T-helper 1 cell treated with Interleukin-12 subunit alpha and Interleukin-12 subunit beta and Interleukin-4 antibody, amounts not matched to agents 30 ng/mL and 1 ng/mL, for 36 hours (primary cell): Measurements from ENCODE around the gene TMA7B. TPM values are rescaled to one million over a fixed set of nuclear protein-coding genes. Genes with fewer than 3 reads are reported as not detected.

Source experiments
- intact Hi-C: fragments of 100-400 bp; cut with micrococcal nuclease; formaldehyde crosslinking; loops from one replicate; pipeline ENCODE4 v1.15.1; 2024
- total RNA-seq: library from RNA; stranded (reverse); gene quantifications from 2 replicates; pipeline ENCODE4 v1.2.3, GENCODE V29; 2022

TMA7B gene
- total RNA-seq, 1 donor from 2014 or later, result 8.2 TPM

DNA sequence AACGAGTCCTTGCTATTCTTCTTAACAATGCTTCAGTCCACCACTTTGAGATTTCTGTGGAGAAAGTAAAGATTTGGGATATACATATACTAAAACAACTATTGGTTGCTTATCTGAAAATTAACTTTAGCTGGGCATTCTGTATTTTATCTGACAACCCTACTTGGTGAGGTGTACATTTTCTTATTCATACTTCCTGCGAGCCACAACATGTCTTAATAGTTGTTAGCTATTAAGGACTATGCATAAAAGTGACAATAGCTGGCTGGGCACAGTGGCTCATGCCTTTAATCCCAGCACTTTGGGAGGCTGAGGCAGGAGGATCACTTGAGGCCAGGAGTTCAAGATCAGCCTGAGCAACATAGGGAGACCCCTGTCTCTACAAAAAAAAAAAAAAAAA, 28.0 kb upstream of the TMA7B start:
- intact Hi-C loops, result loop anchor here (1.0 to 10.0 kb wide), 4 partner anchors 22 to 330 kb away; partner anchors contain the start of gene TMA7B

DNA sequence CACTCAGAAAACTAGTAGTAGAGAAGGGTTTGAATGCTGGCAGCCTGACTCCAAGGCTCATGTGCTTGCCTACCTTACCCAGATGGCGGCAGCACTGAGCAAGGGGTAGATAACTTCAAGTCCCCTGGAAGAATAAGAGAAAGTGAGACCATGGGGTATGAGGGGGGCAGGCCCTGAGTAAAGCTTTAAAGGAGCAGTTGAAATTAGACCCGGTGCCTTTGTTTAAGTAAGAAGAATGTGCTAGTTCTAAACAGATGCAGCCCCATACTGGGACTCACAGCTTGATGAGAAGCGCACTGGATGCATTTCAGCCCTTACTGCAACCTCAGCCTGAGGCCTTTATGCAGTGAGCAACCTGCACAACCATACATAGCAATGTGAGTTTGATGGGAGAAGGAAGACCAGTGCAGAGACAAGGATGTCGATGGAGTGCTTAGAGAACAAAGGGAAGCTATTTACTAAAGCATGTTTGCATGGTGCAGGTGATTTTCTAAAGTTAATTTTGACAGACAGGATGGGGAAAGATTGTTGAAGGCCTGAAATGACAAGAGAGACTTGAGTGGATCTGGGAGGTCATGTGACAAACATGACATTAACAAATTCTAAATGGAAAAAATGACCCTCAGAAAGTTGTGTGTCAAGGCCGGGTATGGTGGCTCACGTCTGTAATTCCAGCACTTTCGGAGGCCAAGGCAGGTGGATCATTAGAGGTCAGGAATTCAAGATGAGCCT, 27.1 kb upstream of the TMA7B start:
- intact Hi-C loops, result loop anchor here (1.0 to 10.0 kb wide), 5 partner anchors 23 to 331 kb away; partner anchors contain the start of genes GRAP2 and TMA7B

DNA sequence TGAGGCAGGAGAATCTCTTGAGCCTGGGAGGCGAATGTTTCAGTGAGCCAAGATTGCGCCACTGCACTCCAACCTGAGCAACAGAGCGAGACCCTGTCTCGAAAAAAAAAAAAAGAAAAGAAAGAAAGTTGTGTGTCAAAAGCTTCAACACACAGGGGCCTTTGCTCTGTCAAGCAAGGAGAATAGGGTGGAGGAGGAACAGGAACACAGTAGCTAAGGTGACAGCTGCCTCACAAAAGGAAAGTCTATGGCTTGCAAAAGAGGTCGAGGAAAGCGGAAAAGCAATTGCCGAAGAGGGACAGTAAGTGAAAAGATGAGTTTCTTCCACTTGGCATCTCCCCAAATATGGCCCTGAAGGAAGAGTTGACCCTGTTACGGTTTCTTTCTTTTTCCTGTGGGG, 26.5 kb upstream of the TMA7B start:
- intact Hi-C loops, result loop anchor here (1.0 to 10.0 kb wide), 5 partner anchors 7 to 331 kb away; partner anchors contain the start of genes GRAP2 and TMA7B

DNA sequence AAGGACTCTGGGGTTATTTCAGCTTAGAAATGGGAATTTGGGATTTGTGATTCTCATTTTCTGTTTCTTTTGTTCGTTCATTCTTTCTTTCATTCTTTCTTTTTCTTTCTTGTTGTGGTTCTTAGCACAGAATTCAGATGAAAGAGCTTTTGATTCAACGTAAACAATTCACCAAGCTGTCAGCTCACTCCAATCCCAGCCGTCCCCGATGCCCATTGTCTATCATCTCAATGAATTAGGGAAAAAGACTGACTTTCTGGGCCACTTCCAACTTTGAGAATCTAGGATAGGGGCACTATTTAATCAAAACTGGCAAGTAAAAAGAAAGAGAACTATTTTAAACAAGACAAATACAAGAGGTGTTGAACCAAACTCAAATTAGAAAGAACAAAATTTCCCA, 25.1 kb upstream of the TMA7B start:
- intact Hi-C loops, result loop anchor here (10.0 kb wide), 1 partner anchor 160 kb away; no protein-coding TSS in a partner anchor

DNA sequence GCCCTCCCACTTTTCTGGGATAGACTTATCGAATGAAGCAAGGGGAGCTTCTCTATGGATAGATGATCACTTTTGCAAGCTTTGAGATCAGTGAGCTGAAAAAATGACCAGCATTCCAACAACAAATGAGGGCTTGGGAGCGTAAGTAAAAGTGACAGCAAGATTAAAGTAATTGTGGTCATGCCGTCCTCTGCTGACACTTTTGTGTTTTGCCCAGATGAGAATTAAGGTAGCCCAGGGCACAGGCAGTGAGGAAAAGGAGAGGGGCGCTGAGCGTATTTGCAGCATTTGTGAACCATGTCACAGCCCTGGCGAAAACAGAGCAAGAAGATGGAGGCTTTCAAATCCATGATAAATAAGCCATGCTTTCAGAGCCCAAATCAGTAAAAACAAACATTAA, 24.6 kb upstream of the TMA7B start:
- intact Hi-C loops, result loop anchor here (10.0 kb wide), 1 partner anchor 161 kb away; no protein-coding TSS in a partner anchor

DNA sequence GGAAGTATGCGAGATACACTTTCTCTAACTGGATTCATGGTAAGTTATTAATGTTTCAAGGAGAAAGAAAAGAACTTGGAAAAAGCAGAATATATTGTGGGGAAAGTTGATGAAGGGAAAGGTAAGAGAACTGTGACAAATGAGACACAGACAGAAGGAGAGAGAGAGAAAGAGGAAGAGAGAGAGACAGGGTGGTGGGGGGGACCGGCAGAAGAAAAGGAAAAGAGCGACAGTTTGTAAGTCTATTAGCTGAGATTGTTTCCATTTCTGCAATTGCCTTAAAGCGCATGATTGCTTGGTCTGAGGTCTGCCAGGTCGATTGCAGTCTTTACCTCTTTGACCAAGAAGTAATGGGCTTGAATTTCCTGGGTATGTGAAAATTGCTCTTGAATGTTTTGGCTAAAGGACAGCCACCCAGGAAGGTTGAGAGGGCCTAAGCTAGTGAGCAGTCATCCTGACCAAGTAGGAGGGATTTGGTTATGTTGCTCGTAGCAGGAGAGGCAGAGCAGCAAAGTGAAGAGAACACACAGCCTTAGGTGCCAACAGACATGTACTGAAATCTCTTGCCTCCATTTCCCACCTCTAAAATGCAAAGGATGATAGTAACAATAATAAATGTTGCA, 23.6 kb upstream of the TMA7B start:
- intact Hi-C loops, result loop anchor here (10.0 kb wide), 1 partner anchor 162 kb away; no protein-coding TSS in a partner anchor

DNA sequence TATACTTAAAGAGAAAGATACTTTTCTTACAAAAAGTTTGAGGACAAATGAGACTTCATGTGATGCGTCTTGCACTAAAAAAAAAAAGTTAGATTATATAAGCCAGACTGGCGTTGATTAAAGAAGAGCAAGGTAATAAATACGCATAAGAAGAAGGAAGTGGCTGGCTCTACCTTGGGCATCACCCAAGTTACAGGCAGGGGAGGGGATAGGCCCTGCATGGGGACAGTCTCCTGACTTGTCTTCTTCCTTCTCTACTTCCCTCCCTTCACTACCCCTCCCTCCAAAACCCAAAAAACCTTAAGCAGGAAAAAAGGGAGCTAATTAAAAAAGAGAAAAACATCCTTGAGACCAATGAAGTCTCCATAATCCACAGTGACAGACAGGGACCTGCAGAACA, 22.3 kb upstream of the TMA7B start:
- intact Hi-C loops, result loop anchor here (10.0 kb wide), 1 partner anchor 163 kb away; no protein-coding TSS in a partner anchor

DNA sequence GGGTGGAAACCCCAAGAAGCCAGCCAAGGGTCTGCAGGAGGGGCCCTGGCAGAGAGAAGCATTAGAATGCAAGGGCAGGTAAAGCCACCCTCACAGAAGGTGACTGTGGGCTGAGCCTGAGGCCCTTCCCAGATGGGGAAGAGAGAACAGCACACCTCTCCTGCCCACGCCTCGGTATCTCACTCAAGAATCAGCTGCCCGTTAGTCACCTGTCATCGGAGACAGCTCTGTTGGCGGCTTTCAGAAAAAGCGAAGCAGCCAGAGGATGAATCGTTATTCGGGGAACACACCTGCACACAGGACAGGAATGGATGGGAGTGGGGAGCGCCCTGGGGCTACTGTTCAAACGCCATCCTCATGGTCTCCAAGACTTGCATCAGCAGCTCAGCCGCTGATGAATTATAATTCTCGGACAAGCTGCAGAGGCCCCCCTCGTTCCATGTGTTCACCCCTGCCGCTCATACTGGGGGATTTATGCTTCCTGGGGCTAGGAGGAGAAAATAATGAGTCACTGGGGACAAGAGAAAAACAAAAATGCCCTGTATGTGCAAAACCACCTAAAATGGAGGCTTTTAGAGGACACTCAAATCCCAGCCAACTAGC, 21.6 kb upstream of the TMA7B start:
- intact Hi-C loops, result loop anchor here (10.0 kb wide), 1 partner anchor 164 kb away; no protein-coding TSS in a partner anchor

DNA sequence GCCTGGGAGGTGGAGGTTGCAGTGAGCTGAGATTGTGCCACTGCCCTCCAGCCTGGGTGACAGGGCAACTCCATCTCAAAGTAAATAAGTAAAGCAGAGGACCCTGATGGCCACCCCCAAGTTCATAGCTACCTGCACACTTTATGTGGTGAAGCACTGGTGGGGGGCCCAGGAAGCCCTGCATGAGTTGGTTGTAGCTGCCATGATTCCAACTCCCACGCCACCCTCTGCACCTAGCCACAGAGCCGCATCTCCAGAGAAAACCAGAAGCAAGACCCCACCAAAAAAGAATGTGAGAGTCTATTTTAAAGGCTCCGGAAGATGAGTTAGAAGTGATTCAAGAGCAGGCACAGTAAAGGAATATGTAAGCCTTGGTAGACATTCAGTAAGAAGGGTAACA, 20.4 kb upstream of the TMA7B start:
- intact Hi-C loops, result loop anchor here (1.0 to 10.0 kb wide), 5 partner anchors 39 to 406 kb away; partner anchors contain the start of gene GRAP2

DNA sequence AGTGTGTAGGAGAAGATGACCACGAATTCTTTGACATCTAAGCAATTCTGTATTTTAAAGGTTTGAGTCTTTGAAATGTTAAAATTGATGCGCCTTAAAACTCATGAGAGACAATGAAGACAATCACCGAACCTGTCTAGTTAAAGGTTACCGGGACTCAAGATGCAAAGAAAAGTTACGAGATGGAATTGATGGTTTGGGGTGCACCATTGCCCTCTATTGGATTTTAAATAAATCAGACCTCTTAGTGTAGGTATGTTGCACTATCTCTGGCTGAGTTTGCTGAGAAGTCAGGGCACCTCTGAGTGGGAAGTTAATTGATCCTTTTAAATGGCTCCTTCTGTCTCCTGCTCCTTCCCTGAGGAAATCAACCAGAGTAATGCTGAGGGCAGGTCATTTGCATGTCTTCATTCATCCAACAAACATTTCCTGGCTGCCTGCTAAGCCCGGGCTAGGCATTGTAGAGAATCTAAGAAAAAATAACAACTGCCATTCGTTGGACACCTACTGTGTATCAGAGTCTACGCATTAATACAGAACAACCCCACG, 19.4 kb upstream of the TMA7B start:
- intact Hi-C loops, result loop anchor here (1.0 to 5.0 kb wide), 4 partner anchors 40 to 407 kb away; partner anchors contain the start of gene GRAP2

DNA sequence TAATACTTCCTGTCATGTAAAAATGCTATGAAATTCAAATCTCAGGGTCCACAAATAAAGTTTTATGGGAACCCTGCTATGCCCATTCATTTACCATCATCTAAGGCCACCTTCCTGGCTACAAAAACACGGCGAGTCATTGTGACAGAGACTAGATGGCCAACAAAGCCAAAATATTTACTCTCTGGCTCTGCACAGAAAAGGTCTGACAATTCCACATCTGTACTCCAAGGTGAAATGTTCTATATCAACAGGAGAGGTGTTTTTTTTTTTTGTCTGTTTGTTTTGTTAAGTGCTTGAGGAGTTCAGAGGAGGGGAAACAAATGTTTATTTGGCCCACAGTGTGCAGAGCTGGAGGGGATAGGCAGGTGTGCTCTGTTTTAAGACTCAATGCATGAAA, 18.6 kb upstream of the TMA7B start:
- intact Hi-C loops, result loop anchor here (5.0 kb wide), 1 partner anchor 374 kb away; no protein-coding TSS in a partner anchor

DNA sequence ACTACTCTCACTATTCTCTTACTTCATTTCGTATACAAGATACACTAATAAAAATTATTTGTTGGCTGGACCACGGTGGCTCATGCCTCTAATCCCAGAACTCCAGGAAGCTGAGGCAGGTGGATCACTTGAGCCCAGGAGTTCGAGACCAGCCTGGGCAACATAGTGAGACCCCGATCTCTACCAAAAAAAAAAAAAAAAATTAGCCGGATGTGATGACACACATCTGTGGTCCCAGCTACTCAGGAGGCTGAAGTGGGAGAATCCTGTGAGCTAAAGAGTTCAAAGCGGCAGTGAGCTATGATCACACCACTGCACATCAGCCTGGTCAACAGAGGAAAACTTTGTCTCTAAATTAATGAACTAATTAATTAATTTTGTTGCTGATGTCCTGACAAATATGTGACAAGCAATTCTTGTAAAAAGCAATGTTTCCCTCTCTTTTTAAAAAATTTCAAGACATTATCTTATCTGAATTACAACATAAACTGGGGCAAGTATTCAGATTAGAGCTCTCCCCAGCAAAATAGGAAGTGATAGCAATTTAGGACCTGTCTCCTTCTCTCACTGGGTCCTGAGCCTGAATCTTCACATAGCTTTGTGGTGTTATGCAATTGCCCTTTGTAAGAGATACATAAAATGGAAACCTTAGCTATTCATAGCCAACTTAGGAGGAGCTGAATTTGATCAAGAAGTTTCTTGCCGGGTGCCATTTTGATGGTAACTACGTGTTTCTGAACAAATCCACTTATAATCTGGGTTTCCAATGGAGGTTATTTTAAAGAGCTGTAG, 17.6 kb upstream of the TMA7B start:
- intact Hi-C loops, result loop anchor here (2.0 to 5.0 kb wide), 2 partner anchors 16 to 375 kb away; no protein-coding TSS in a partner anchor

DNA sequence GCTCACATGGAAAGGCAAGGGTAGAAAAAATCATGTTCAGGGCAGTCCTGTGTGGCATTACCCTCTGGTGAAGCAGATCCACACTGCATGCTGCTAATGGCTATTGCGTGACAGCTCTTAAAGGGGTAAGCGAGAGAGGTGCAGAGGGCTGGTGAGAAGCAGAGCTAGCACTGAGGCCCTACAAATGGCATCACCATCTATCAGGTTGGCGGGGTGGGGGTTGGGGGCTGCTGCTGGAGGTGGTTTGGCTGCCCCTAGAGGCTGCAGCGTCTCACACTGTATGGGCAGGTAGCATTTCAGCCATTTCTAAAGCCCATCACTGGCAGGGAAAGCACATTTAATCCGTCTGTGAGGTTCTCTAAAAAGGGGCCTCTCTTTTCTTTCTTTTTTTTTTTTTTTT, 16.9 kb upstream of the TMA7B start:
- intact Hi-C loops, result loop anchor here (2.0 to 5.0 kb wide), 2 partner anchors 17 to 376 kb away; no protein-coding TSS in a partner anchor

DNA sequence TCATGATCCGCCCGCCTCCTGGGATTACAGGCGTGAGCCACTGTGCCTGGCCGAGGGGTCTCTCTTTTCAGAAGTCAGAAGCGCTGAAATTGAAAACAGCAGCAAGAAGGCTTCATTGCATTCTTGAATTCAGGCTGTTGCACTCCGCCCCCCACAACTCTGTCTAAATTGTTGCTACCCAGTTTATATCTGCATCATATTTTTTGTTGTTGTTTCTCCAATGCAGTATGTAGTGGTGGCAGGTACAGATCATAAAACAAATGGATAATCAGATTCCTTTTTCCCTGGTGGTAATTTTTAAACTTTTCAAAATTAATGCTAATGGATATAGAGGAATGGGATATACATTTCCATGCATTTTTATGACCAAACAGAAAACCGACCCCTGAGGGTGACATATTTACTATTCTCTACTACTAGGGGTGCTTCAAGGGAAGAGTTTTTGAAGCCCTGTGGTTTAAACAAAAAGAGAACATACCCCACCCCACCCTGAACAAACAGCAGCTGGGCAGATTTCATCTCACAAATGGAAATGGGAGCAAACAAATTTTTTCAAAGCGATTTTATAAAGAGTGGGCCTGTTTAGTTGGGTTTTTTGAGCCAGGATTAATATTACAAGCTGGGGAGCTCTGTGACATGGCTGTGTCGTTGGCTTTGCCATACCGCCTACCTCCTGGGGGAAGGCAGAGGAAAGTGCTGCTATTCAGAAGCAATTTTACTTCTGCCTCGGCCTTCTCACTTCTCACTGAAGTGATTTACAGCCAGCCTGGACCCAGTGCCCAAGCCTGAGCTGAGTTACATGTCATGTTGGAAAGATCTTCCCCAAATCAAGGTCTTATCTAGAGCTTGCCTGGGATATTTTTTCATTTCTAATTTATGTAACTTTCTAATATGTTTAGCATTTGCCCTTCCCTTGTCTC, 16.0 kb upstream of the TMA7B start:
- intact Hi-C loops, result loop anchor here (2.0 to 5.0 kb wide), 2 partner anchors 17 to 377 kb away; no protein-coding TSS in a partner anchor

DNA sequence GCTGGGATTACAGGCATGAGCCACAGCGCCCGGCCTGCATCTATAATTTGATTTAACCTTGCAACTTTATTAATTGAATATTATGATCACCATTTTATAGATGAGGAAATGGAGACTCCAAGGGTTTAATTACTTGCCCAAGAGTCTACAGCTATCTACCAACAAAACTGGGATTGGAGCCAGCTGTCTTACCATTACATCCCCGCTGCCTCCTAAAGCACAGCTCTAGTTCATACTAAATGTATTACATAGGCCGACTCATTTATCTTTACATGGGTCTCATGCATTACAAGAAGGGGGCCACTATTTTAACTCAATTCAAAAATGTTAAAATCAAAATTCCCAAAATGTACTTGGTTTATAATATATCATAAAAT, 14.1 kb upstream of the TMA7B start:
- intact Hi-C loops, result no loop called here

DNA sequence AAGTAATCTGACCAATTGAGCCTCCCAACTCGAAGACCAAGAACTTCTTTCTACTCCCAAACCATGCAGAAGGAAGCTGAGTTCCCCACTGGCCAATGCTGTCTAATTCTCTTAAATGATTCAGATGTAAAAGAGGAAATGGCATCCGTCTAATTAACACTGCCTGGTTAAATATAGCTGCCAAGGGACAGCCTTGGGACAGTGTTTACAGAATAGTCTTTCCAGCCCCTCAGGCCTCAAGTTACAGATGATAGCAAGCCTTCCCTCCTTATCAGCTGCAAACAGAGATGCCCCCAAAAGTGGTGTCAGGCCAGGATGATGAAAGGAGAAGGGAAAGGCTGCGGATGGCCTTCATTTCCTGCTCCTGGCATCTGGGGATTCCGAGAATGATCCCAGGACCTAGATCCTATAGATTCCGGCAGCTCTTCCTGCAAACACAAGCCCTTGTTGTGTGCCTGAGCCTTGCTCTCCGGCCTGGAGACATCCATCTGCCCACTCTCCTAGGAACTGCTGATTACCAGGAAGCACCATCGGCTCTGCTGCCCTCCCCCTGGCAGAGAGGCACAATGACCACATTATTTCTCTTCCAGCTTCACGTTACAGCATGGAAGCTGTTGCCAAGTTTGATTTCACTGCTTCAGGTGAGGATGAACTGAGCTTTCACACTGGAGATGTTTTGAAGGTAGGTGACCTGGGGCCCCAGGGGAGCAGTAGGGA, 13.5 kb upstream of the TMA7B start:
- intact Hi-C loops, result no loop called here

DNA sequence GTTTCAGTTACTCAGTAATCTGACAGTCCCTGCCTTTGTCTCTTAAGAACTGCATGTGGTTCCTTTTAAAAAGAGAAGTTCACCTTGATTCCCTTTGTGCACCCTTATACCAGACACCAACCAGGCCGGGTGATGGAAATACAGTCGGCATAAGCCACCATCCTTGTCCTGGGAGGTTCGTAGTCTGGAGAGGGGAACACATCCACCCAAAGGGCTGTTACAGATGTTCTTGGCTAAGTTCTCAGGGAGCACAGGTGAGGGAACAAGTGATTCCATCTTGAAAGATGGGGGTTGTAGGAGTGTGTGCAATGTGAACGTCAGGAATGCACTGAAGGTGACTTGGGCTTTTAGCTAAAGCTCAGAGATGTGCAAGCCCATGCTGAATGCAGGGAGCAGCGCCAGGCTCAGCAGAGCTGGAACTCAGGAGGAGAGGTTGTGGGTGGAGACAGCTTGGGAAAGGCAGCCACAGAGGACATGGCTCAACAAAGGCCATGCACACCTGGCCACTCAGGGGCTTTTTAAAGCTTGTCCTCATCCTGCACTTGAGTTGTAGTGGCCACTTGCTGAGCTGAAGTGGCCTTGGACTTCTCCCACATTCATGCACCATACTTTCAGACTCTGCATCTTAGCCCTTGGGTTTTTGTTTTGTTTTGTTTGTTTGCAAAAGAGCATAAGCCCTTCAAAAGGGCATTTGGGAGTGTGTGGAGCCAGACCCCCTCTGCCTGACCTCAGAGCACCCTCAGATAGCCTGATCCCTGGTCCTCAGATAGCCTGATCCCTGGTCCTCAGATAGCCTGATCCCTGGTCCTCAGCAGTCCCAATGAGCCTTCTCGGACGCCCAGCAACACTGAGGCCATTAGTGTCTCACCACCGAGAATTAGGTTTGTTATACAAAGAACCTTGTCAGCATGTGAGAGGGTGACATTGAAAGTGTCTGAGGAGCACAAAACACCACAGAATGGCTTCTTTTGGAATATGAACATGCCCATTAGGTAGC, 12.7 kb upstream of the TMA7B start:
- intact Hi-C loops, result no loop called here
